GM10248 (cell line): ENCODE data around the gene CLEC3B.

ENCODE experiments used
- CTCF ChIA-PET: fragments of 300-600 bp; sonication (Branson Sonifier 250); formaldehyde crosslinking; extraction: SDS; loops from one replicate; lab custom pipeline; 2021; ENCODE audit warnings: antibody characterized with exemption; lab: Yijun Ruan, JAX
- POLR2A ChIA-PET: fragments of 350-650 bp; sonication (Branson Sonifier 250); formaldehyde crosslinking; extraction: SDS; loops from one replicate; lab custom pipeline; 2020; ENCODE audit warnings: antibody characterized with exemption; lab: Yijun Ruan, JAX
- DNase-seq: peaks from one replicate; pipeline ENCODE4 v3.0.0; 2012; ENCODE audit errors: extremely low spot score
- CTCF ChIP-seq: IDR thresholded peaks from 2 replicates; pipeline ENCODE4 v1.5.1; 2012; ENCODE audit warnings: mild to moderate bottlenecking, low read depth; ENCODE audit errors: extremely low read depth, missing control alignments, control extremely low read depth

CLEC3B gene

GRCh38 chr3:45078910-45079522 lies 52.9 kb downstream of the CLEC3B start:
- no peak for DNase-seq
- ChIA-PET CTCF (no interaction called here), POLR2A (no interaction called here)
- no peak for TF ChIP-seq CTCF

- DNase-seq, result no peak
- ChIA-PET POLR2A (no interaction called here), CTCF (interaction anchor here (0.8 to 1.3 kb wide), 2 partner anchors 10 to 40 kb away, joined by 3 read pairs; no protein-coding TSS in a partner anchor)
- TF ChIP-seq CTCF, result no peak
Observed at GRCh38 chr3:45079715-45080114, 53.6 kb downstream of the CLEC3B start.

GRCh38 chr3:45080824-45081223 lies 54.7 kb downstream of the CLEC3B start:
- DNase-seq, result no peak
- TF ChIP-seq CTCF, result no peak
- CTCF ChIA-PET, result interaction anchor here (1.3 kb wide), 1 partner anchor 41 kb away, joined by 3 read pairs; no protein-coding TSS in a partner anchor
- POLR2A ChIA-PET, result no interaction called here

- DNase-seq, result no peak
- ChIA-PET CTCF (no interaction called here), POLR2A (no interaction called here)
- no peak for TF ChIP-seq CTCF
Observed at GRCh38 chr3:45081506-45082141, 55.5 kb downstream of the CLEC3B start.

- DNase-seq, result no peak
- TF ChIP-seq CTCF, result no peak
- ChIA-PET POLR2A (no interaction called here), CTCF (no interaction called here)
Observed at GRCh38 chr3:45082142-45082538, 56.0 kb downstream of the CLEC3B start.

GRCh38 chr3:45083023-45083422 lies 56.9 kb downstream of the CLEC3B start:
- POLR2A ChIA-PET, result no interaction called here
- TF ChIP-seq CTCF, result no peak

More at GRCh38 chr3:45083023-45083422, 56.9 kb downstream of the CLEC3B start:
- no peak for DNase-seq
- CTCF ChIA-PET, result no interaction called here
